ENCODE data around the gene MXD4. TPM values are rescaled to one million over a fixed set of nuclear protein-coding genes. Genes with fewer than 3 reads are reported as not detected.

MXD4 gene
- total RNA-seq, 1 experiment from 2014 or later, result 20.4 TPM

DNA sequence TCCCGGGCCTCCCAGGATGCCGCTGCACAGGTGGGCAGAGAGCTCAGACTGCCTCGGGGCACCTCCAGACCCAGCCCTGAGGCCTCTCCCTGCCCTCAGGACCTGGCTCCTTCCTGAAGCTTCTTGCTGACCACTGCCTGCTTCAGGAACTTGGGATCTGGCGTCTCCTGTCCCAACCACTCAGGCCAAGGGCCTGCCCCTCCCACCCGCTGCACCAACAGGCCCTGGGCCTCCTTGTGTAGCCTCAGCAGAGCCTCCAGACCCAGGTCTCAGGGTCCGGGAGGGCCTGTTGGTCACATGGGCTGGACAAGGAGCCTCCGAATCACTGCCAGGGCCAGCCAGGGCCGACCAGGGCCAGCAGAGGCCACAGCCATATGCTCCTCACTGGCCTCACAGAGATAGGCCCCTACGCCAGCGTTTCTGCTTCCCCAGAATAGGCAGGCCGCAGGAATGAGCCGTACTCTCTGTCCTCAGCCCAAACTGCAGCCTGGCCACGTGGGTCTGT, 2.8 kb downstream of the MXD4 start (continued):
- TF ChIP-seq, protein P1, sequence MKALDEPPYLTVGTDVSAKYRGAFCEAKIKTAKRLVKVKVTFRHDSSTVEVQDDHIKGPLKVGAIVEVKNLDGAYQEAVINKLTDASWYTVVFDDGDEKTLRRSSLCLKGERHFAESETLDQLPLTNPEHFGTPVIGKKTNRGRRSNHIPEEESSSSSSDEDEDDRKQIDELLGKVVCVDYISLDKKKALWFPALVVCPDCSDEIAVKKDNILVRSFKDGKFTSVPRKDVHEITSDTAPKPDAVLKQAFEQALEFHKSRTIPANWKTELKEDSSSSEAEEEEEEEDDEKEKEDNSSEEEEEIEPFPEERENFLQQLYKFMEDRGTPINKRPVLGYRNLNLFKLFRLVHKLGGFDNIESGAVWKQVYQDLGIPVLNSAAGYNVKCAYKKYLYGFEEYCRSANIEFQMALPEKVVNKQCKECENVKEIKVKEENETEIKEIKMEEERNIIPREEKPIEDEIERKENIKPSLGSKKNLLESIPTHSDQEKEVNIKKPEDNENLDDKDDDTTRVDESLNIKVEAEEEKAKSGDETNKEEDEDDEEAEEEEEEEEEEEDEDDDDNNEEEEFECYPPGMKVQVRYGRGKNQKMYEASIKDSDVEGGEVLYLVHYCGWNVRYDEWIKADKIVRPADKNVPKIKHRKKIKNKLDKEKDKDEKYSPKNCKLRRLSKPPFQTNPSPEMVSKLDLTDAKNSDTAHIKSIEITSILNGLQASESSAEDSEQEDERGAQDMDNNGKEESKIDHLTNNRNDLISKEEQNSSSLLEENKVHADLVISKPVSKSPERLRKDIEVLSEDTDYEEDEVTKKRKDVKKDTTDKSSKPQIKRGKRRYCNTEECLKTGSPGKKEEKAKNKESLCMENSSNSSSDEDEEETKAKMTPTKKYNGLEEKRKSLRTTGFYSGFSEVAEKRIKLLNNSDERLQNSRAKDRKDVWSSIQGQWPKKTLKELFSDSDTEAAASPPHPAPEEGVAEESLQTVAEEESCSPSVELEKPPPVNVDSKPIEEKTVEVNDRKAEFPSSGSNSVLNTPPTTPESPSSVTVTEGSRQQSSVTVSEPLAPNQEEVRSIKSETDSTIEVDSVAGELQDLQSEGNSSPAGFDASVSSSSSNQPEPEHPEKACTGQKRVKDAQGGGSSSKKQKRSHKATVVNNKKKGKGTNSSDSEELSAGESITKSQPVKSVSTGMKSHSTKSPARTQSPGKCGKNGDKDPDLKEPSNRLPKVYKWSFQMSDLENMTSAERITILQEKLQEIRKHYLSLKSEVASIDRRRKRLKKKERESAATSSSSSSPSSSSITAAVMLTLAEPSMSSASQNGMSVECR (CRISPR knock-in tag; IDR thresholded peaks at IDR 0.05; ENCODE audit: borderline replicate concordance), result no peak
- TF ChIP-seq, protein P2, sequence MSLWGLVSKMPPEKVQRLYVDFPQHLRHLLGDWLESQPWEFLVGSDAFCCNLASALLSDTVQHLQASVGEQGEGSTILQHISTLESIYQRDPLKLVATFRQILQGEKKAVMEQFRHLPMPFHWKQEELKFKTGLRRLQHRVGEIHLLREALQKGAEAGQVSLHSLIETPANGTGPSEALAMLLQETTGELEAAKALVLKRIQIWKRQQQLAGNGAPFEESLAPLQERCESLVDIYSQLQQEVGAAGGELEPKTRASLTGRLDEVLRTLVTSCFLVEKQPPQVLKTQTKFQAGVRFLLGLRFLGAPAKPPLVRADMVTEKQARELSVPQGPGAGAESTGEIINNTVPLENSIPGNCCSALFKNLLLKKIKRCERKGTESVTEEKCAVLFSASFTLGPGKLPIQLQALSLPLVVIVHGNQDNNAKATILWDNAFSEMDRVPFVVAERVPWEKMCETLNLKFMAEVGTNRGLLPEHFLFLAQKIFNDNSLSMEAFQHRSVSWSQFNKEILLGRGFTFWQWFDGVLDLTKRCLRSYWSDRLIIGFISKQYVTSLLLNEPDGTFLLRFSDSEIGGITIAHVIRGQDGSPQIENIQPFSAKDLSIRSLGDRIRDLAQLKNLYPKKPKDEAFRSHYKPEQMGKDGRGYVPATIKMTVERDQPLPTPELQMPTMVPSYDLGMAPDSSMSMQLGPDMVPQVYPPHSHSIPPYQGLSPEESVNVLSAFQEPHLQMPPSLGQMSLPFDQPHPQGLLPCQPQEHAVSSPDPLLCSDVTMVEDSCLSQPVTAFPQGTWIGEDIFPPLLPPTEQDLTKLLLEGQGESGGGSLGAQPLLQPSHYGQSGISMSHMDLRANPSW (CRISPR knock-in tag; conservative IDR thresholded peaks at IDR 0.05; ENCODE audit: low read depth), result no peak

DNA sequence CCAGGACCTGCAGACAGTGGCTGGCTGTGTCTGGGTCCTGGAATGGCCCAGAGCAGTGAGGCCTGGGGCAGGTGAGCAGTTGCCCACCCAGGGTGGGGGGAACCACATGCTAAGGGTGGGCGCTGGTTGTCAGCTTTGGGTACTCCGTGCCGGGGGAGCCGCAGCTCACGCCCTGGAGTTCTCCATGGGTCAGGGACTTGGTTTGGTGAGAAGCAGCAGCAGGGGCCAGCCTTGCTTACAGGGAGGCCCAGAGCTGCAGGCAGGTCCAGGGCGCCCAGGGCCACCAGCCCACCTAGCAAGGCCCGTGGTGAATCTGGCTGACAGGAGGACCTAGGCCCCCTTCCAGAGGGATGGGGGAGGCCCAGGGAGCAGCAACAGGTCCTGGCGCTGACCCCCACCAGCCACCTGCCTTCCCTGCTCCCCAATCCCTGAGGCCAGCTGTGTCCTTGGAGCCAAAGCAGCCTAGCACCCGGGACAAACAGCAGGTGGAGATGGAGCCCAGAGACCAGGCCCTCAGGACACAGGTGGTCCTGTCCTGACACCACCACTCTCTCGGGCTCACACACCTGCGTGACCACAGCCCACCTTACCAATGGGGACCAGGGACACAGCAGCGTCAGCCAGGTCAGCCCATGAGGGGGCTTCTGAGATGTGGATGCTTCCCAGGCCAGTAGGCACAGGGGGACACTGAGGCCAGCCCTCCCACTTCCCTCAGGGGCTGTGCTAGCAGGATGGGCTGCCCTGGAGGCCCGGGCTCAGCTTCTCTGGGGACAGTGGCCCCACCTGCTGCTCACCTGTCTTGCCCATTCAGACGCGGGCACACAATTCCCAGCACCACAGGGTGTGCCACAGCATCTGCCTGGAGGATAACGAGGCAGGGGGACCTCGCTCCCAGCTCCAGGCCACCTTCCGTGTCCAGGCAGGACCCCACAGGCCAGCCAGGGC, 3.5 kb downstream of the MXD4 start:
- ATAC-seq (no peak), DNase-seq (ENCODE audit: low spot score) (peak; percentile 8)
- no peak overlapping the region for H3K4me3 Mint-ChIP-seq
- H3K27ac Mint-ChIP-seq, result peak overlapping the region; percentile 27; the same call in 1 of the 2 replicates
- H3K9me3 Mint-ChIP-seq, result no peaks in the 10 kb centered on the region
- peaks cover 10% of the 10 kb centered on the region; the same call in 1 of the 2 replicates for H3K4me1 Mint-ChIP-seq
- POLR2A ChIA-PET, result no interaction called here
- TF ChIP-seq, protein P3, sequence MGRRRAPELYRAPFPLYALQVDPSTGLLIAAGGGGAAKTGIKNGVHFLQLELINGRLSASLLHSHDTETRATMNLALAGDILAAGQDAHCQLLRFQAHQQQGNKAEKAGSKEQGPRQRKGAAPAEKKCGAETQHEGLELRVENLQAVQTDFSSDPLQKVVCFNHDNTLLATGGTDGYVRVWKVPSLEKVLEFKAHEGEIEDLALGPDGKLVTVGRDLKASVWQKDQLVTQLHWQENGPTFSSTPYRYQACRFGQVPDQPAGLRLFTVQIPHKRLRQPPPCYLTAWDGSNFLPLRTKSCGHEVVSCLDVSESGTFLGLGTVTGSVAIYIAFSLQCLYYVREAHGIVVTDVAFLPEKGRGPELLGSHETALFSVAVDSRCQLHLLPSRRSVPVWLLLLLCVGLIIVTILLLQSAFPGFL (CRISPR knock-in tag; IDR thresholded peaks at IDR 0.05; ENCODE audit: borderline replicate concordance), result no peak
- TF ChIP-seq, protein P4, sequence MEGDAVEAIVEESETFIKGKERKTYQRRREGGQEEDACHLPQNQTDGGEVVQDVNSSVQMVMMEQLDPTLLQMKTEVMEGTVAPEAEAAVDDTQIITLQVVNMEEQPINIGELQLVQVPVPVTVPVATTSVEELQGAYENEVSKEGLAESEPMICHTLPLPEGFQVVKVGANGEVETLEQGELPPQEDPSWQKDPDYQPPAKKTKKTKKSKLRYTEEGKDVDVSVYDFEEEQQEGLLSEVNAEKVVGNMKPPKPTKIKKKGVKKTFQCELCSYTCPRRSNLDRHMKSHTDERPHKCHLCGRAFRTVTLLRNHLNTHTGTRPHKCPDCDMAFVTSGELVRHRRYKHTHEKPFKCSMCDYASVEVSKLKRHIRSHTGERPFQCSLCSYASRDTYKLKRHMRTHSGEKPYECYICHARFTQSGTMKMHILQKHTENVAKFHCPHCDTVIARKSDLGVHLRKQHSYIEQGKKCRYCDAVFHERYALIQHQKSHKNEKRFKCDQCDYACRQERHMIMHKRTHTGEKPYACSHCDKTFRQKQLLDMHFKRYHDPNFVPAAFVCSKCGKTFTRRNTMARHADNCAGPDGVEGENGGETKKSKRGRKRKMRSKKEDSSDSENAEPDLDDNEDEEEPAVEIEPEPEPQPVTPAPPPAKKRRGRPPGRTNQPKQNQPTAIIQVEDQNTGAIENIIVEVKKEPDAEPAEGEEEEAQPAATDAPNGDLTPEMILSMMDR (IDR thresholded peaks at IDR 0.05), result no peak
- TF ChIP-seq GTF2I (CRISPR knock-in tag; conservative IDR thresholded peaks at IDR 0.05), result no peak
- no peak for TF ChIP-seq FOXJ3 (CRISPR knock-in tag; IDR thresholded peaks at IDR 0.05; ENCODE audit: borderline replicate concordance)
- no peak for TF ChIP-seq ZBTB21 (CRISPR knock-in tag; IDR thresholded peaks at IDR 0.05; ENCODE audit: borderline replicate concordance)
- CTCF ChIA-PET, result interaction anchor here (0.8 kb wide), 1 partner anchor 38 kb away, joined by 3 read pairs; no protein-coding TSS in a partner anchor
- peaks cover 3% of the 10 kb centered on the region for H3K27me3 Mint-ChIP-seq (ENCODE audit: low read depth)
- H3K36me3 Mint-ChIP-seq, result no peaks in the 10 kb centered on the region

DNA sequence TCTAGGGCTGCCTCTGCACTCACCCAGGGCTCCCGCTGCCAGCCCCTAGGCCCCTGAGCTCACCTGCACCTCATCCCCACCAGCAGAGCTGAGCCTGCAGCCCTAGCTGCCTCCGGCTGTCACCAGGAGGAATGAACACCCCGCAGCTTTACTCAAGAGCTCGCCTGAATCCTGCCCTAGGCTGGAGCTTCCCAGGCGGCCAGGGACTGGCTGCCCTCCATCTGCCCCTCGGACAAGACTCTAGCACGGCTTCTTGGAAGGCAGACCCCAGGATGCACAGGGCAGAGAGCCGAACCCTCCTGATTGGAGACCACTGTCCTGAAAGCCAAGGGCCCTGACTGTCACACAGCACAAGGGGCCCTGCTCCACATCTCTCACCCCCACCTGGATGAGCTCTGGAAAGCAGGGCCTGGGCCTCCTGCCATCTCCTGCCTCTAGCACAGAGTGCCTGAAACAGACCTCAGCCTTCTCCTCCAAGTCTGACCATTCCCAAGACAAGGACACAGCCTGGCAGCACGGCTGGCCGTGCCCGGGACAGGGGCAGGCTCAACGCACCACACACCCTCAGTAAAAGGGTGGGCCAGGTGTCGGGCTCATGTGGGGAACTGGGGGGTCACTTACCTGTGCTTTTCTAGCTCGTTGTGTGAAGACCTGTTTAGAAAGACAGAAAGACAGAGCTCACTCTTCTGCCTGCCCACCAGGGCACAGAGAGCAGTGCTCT, 4.4 kb downstream of the MXD4 start:
- ChIA-PET CTCF (no interaction called here), POLR2A (no interaction called here)
- Mint-ChIP-seq H3K27me3 (ENCODE audit: low read depth) (no peaks in the 10 kb centered on the region), H3K4me1 (peaks cover 13% of the 10 kb centered on the region; the same call in 1 of the 2 replicates), H3K9me3 (no peaks in the 10 kb centered on the region), H3K27ac (peak overlapping the region; percentile 27; the same call in 1 of the 2 replicates), H3K36me3 (no peaks in the 10 kb centered on the region), H3K4me3 (no peak overlapping the region)
- DNase-seq (ENCODE audit: low spot score) (peak; percentile 9), ATAC-seq (no peak)
- TF ChIP-seq SMAD3 (CRISPR knock-in tag; IDR thresholded peaks at IDR 0.05; ENCODE audit: borderline replicate concordance), result no peak
- TF ChIP-seq, protein P5, sequence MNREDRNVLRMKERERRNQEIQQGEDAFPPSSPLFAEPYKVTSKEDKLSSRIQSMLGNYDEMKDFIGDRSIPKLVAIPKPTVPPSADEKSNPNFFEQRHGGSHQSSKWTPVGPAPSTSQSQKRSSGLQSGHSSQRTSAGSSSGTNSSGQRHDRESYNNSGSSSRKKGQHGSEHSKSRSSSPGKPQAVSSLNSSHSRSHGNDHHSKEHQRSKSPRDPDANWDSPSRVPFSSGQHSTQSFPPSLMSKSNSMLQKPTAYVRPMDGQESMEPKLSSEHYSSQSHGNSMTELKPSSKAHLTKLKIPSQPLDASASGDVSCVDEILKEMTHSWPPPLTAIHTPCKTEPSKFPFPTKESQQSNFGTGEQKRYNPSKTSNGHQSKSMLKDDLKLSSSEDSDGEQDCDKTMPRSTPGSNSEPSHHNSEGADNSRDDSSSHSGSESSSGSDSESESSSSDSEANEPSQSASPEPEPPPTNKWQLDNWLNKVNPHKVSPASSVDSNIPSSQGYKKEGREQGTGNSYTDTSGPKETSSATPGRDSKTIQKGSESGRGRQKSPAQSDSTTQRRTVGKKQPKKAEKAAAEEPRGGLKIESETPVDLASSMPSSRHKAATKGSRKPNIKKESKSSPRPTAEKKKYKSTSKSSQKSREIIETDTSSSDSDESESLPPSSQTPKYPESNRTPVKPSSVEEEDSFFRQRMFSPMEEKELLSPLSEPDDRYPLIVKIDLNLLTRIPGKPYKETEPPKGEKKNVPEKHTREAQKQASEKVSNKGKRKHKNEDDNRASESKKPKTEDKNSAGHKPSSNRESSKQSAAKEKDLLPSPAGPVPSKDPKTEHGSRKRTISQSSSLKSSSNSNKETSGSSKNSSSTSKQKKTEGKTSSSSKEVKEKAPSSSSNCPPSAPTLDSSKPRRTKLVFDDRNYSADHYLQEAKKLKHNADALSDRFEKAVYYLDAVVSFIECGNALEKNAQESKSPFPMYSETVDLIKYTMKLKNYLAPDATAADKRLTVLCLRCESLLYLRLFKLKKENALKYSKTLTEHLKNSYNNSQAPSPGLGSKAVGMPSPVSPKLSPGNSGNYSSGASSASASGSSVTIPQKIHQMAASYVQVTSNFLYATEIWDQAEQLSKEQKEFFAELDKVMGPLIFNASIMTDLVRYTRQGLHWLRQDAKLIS (CRISPR knock-in tag; IDR thresholded peaks at IDR 0.05; ENCODE audit: borderline replicate concordance), result no peak

Measured in WTC11 (cell line).